HG03025 (cell line): Measurements from ENCODE around the gene NAT10.
"Not testable (repeated sequence)": the region's sequence is repeated elsewhere in the genome, so short reads cannot be mapped to it uniquely, and the experiment has no call there.

ENCODE experiments used
- ATAC-seq: cut with Tn5 transposase; IDR thresholded peaks from one replicate; pipeline ENCODE4 v1.9.1; 2021; ENCODE audit warnings: mild to moderate bottlenecking, moderate library complexity; ENCODE audit not compliant: unreplicated experiment, low FRiP score

NAT10 gene

DNA sequence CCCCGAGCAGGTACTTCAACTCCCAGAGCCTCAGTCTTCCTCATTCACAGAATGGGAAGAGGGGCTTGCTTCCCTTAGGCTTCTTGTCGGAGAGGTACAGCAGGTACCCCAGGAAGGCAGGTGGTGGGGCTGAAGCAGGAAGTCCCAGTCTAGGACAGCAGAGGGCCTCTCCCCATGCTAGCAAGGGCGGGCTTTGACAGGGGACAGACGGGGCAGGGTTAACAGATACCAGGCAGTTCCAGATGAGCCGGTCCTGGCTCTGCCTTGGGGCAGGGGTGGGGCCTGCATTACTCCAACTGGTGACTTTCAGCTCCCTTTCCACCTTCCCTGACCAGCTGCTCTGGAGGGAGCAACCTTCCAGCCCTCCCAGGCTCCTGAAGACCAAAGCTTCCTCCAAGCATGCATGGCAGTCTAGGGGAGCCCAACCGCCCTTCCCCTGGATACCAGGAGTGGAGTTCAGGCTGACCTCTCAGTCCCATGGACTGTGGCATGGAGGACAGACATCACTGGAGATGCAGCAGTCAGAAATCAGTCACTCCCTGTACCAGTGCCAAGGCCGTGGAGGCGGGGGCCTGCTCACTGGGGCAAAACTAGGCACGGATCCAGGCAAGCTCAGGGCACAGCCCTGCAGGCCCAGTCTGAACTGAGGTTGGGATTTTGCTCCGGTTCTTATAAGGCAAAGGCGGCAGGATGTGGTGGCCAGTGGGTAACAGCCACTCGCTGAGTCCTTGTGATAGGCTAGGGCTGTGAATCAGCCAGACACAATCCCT, 60.5 kb downstream of the NAT10 start:
- no peak for ATAC-seq

DNA sequence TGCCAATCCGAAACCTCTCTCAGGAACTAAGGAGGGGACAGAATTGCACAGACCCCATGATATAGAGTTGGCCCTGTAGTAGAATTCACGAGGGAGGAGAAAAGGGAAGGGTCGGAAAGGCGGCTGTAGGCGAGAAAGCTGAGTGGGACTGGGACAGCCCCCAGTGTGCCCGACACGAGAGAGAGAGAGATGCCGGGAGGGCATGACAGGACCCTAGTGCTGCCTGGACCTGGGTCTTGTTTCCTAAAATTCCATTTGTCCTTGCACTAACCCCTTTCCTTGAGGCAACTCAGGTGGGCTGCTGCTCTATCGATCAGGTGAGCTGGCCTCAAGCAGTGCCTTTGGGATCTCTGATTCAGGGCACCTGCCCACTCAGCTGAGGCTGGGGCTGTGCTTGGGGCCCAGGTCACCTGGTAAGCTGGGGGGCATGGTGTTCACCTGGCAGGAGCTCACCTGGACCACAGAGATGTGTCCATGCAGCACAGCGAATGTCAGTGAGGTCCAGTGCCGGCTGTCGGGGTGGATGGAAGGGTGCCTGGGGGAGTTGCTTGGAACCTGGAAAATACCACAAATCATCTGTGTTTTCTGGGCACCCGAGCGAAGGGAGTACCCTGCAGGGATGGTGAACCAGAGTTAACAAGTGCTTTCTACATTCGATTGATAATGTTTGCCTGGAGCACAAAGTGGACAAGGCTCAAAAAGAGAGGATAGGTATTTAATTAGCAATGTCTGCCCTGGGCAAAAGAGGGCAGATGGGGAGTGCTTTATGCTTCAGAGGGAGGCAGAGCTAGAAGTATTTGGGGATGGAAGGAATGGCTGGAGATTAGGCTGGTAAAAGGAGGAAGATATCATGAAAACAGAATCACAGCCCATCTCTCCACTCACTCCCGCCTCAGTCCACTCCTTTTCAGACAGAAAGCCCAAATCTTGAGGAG, 61.6 kb downstream of the NAT10 start:
- no peak for ATAC-seq

DNA sequence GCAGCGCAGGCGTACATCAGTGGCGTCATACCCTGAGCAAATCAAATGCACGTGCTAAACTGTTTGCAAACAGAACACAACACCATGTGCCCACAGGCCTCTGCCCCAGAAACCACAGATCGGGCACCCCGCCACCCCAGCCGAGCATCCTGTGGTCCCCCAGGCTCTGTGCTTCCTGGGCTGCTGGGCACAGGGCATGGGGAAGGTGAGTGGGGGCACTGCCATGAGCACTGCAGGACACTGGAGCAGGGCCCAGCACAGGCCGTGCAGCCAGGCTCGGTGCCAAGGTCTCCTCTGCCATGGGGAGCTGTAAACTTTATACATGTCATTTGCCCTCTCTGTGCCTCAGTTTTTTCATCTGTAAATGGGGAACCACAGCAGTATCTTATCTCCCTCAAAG, 62.5 kb downstream of the NAT10 start:
- ATAC-seq = no peak

DNA sequence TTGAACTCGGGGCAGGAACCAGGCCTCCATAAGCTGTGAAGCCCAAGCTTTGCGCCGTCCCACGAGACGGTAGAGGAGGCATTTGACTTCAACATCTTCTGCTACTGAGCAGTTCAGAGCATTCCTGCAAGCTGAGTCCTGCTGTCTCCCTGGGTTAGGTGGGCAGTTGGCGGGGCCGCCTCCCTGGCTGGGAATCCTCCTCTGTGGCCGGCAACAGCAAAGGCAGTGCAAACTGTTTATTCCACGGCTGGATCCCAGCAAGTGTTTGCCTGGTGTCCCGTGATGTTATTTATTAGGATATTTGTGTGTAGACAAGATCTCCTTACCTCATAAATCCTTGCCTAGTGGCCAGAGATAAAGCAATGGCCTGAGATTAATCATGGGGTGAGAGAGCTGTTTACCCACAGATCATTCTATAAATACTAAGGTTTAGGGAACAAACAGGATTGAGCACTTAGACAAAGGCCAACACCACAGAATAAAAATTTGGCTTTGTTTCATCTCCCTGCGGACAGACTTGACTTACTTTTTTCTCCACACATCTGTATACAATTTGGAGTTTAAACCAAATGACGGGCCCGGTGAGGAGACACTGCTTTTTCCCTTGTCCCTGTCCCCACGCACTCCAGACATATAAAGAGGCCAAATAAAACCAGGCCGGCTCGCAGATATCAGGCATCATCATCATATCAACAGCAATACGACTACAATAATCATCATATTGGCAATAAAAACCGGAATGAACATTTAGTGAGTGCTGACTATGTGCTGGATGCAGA, 63.4 kb downstream of the NAT10 start:
- no peak for ATAC-seq

DNA sequence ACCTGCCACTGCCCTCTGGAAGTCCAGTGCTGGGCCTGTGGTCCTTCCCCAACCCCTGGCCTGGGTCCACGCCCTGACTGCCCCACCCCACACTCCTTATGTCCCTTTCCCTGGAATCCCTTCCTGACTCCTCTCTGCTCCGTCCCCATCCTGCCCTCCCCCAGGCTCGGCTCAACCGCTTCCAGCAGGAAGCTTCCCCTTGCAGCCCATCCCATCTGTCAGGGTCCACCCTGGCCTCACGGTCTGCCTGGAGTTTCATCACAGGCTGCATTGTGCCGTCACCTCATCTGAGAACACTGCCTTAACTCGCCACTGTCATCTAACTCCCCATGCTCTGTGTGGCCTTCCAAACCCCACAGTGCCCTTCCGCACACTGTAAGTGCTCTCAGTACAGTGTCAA, 64.3 kb downstream of the NAT10 start:
- ATAC-seq = no peak

DNA sequence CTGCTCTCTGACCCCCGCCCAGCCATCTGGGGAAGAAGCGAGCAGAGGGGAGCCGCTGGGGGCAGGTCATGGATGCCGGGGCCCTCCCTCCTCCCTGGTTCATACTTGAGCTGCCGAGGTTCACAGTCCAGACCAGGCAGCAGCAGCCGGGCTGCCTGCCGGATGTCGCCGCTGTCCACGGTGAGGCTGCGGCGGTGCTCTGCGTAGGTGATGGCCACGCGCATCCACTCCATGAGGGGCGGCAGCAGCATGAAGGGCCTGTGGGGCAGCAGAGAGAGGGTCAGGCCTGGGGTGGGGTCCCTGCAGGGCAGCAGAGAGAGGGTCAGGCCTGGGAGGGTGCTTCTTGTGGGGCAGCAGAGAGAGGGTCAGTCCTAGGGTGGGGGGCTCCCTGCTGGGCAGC, 67.6 kb downstream of the NAT10 start:
- no peak for ATAC-seq

DNA sequence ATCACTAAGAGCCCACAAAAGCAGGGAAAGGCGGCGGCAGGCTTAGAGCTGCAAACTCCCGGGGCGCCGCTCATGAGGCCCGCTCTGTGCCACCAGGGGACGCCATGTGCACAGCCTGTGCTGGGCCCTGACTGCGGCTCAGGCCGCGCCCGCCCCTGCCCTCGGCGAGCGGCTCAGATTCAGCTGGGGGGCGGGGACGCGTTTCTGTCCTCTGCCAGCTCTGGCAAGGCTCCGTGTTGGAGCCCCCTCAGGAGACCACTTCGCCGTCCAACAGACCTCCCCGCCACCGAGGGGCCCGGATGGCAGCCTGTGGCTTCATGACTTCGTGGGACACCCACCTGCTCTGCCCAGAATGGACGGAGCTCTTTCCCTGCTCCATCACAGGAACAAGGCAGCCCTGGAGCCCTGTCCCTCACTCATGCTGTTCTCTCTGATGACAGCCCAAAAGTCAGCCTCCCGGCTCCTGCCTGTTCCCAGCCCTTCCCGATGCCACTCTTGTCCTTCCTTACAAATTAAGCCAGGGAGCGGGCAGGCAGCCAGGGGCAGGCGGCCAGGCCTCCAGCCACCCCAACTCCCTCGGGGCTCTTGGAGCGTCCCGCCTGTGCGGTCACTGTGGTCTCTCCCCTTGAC, 69.1 kb downstream of the NAT10 start:
- ATAC-seq = no peak

DNA sequence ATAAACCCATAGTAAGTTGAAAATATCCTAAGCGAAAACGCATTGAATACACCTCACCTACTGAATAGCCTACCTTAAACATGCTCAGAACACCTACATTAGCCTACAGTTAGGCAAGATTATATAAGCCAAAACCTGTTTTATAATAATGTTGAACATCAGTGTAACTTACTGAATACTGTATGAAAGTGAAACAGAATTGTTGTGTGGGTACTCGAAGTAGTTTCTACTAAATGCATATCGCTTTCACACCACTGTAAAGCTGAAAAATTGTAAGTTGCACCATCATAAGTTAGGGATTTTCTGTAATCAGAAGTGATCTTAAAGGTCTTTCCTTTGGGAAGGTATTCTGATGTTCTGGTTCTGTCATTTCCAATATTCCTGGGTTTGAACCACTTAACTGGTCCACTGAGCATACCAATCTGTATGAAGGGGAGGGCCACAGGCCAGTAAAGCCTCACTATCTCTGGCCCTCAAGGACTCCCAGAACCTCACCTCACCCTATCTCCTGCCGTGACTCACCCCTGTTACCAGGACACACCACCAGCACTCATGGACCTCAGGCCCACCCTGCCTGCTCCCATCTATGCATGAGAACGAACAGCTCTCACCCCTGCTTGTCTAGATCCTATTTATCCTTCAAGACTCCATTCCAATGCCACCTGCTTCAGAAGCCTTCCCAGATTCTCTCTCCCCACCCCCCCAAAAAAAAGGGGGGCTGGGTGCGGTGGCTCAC, 70.0 kb downstream of the NAT10 start:
- no peak for ATAC-seq

DNA sequence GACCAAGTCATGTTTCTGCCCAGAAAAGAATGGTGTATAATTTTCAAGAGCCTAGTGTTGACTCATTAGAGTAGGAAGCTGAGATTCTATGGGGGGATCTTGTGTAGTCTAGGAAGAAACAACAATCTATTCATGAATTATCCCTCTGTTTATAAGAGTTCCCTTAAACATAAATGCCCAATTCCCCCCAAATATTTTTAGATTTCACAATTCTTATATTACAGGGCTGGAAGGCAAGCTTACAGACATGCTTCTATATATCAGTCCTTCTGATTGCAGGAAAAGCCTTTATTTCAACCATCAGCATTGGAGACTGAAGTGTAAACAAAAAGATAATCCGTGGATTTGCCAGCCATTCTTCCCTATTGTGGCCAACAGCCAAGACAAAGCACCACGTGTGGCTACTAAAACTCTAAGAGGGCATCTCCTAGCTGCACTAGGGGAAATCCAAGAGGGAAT, 71.4 kb downstream of the NAT10 start:
- ATAC-seq = no peak

DNA sequence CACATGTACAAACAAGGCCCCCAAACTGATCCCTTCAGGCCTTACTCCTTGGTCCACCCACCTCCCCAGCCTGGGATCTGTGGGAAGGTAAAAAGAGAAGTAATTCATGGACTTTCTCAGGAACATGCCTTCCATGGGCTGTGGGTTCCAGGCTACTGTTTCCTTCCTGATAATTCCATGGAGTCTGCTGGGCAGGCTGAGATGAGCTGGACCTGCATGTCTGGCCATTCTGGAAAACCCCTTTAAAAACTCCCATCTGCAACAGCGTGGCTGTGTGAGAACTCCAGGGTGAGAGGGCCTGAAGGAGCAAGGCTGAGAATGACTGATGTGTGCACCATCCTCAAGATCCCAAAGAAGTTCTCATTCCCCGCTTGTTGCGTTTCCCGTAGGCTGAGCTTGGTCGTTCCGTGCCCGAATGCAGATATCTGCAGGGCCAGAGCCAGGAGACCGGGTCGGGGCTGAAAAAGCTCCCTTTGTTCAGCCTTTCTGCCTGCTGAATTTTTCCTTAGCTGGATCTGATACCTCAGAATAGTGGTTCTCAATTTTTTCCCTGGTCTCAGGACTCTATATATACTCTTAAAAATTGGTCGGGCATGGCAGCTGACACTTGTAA, 72.9 kb downstream of the NAT10 start:
- no peak for ATAC-seq

DNA sequence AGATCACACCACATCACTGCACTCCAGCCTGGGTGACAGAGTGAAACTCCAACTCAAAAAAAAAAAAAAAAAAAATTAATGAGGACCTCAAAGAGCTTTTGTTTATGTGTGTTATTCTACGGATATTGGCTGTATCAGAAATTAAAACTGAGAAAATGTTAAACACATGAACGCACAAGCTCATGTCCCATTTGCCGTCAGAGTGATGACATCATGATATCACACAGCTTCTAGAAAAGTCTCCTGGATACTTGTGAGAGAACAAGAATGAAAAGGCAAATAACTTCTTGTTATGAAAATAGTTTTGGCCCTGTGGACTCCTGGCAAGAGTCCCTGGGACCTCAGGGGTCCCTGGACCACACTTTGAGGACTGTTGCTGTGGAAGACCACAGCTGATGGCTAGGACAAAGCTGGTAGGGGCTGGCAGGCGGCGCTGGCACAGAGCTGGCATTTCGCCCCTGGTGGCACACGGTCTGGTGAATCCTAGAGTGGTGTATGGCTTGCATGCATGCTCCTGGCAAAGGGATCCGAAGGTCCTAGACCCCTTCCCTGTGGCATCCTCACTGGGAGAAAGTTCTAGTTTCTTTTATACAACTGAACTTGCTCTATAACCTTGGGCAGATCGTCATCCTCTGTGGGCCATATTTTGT, 73.7 kb downstream of the NAT10 start:
- no peak for ATAC-seq

DNA sequence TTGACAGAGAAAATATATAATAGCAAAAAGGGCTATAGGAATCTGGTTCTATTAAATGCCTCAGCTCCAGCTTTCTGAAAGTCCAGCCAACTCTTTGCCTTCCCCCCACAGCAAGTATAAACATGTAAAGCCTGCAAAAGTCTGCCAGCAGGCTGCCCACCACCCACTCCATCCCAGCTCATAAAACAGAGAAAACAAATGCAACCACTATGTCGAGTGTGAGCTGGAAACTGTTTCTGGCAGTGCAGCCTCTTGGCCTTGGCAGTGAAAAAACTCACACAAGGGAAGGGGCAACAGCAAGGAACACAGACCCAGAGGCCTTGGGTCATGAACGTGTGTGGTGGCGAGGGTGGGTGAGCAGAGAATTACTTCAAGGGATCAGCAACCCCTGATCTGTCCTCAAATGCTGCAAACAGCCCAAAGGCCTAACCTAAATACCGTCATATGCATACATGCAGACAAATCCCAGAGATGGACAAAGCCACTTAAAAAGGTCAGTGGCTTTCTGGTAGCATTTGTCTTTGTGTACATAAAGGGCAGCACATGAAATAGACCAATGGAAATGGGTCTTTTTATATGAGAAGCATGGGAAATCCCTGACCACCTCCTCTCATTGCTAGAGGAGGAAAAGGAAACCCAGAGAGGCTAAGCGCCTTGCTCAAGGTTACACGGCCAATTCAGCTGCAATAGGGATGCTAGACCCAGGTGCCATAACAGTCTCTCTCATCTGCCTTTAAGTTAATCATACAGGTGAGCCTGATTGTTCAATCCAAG, 74.8 kb downstream of the NAT10 start:
- no peak for ATAC-seq

DNA sequence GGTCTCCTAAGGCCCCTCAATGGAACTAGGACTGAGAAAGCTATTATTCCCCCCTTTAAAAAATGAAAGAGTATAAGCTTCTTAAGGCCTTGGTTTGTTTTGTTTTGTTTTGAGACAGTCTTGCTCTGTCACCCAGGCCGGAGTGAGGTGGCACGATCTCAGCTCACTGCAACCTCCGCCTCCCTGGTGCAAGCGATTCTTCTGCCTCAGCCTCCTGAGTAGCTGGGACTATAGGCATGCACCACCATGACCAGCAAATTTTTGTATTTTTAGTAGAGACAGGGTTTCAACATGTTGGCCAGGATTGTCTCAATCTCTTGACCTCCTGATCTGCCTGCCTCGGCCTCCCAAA, 75.4 kb downstream of the NAT10 start:
- ATAC-seq = not testable (repeated sequence)

DNA sequence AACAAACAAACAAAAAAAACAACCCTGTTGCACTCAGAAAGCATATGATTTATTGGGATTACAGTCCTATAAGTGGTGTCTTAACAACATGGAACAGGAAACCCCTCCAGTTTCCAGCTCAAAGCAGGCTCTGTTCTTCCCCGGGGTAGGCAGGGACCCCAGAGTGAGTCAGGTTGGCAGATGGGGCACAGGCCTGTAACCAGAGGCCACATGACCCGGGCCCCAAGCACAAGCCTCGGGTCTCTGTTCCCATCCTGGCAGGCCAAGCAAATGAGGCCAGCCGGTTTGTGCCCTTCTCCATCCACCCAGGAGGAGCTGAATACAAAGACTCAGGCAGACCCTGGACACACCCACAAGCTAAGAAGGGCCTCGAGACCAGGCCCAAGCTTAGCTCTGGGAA, 75.8 kb downstream of the NAT10 start:
- no peak for ATAC-seq

DNA sequence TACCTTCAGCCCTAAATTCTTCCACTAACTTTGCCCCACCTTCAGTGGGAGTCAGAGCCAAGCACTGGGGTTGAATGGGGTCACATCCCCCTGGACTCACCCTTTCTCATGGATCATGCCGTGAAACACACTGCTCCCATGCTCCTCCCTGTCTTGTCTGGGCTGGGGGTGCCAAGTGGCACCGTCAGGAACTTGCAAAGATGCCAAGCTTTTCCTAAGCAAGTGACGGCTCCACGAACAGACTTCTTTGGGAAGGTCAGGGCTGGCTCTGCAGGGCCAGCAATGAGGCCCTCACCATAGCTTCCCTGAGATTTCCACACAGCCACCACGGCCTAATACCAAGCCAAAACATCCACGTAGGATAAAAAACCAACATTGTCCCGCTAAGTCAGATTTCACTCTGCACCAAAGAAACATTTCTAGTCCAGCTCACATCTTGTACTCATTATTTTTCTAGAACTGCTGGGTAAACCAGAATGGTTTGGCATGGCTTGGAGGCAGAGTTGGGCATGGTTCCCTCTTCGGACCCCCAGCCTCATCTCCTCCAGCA, 76.5 kb downstream of the NAT10 start:
- ATAC-seq = no peak

DNA sequence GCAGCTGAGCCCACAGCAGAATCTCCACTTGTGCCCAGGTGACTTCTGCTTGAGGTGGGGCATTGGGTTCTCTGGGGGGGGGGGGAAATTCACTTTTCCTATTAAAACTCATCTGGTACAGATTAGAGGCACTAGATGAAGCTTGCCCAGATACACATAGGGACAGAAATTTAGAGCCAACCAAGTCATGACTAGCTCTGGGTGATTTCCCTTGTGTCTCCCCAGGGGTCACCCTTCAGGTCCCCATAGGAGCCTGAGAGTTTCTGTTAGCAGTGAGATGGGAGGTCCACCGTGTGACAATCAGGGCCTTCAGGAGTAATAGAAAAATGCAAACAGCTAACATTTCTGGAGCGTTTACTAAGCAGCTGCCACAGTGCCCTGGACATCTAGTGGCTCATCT, 77.0 kb downstream of the NAT10 start:
- ATAC-seq = no peak

DNA sequence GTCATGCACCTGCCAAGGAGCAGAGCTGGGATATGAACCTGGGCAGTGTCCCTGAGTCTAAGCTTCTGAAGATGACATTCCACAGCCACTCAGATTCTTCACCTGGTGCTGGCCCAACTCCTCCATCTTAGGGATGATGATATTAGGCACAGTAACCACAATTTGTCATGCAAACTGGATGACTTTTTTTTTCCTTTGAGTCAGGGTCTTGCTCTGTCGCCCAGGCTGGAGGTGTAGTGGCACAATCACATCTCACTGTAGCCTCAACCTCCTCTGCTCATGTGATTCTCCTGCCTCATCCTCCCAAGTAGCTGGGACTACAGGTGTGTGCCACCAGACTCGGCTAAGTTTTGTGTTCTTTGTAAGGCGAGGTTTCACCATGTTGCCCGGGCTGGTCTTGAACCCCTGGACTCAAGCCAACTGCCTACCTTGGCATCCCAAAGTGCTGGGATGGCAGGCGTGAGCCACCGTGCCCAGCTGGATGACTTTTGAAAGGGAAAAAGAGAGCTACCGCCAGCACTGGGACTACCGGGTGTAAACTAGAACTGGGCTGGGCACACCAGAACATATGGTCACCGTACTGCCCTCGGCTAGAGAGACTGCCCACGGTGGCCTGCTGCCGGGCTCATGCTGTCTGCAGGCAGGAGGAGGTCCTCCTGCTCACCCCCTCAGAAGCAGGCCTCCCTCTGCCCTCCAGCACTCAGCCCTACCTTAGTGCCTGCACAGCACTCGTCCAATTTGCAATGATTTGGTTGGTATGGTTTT, 77.7 kb downstream of the NAT10 start:
- no peak for ATAC-seq
